ENCODE results near the gene DHX35. TPM values are rescaled to one million over a fixed set of nuclear protein-coding genes. Genes with fewer than 3 reads are reported as not detected.

Gene DHX35
- total RNA-seq, 1 experiment from 2014 or later: 13.4 TPM

- DNase-seq (ENCODE audit: low spot score): no peak
Observed at GRCh38 chr20:39025883-39026282, 63.7 kb downstream of the DHX35 start.

GRCh38 chr20:39029364-39029763, 67.2 kb downstream of the DHX35 start:
- no peak for DNase-seq (ENCODE audit: low spot score)

- no peak for DNase-seq (ENCODE audit: low spot score)
Observed at GRCh38 chr20:39032997-39033396, 70.9 kb downstream of the DHX35 start.

GRCh38 chr20:39036011-39036410, 73.9 kb downstream of the DHX35 start:
- no peak for DNase-seq (ENCODE audit: low spot score)

GRCh38 chr20:39036851-39037250, 74.7 kb downstream of the DHX35 start:
- DNase-seq (ENCODE audit: low spot score): no peak

GRCh38 chr20:39038047-39038446, 75.9 kb downstream of the DHX35 start:
- DNase-seq (ENCODE audit: low spot score): no peak

- DNase-seq (ENCODE audit: low spot score): no peak
Observed at GRCh38 chr20:39038495-39038894, 76.4 kb downstream of the DHX35 start.

GRCh38 chr20:39039261-39039660, 77.1 kb downstream of the DHX35 start:
- no peak for DNase-seq (ENCODE audit: low spot score)

- no peak for DNase-seq (ENCODE audit: low spot score)
Observed at GRCh38 chr20:39040116-39040515, 78.0 kb downstream of the DHX35 start.

- DNase-seq (ENCODE audit: low spot score): no peak
Observed at GRCh38 chr20:39041067-39041466, 78.9 kb downstream of the DHX35 start.

- DNase-seq (ENCODE audit: low spot score): no peak
Observed at GRCh38 chr20:39042279-39043150, 80.4 kb downstream of the DHX35 start.

- DNase-seq (ENCODE audit: low spot score): no peak
Observed at GRCh38 chr20:39044501-39044900, 82.4 kb downstream of the DHX35 start.

GRCh38 chr20:39045676-39046075, 83.5 kb downstream of the DHX35 start:
- DNase-seq (ENCODE audit: low spot score): no peak

- DNase-seq (ENCODE audit: low spot score): no peak
Observed at GRCh38 chr20:39047417-39047985, 85.4 kb downstream of the DHX35 start.

- peak; percentile 63 for DNase-seq (ENCODE audit: low spot score)
Observed at GRCh38 chr20:39048000-39048696, 86.0 kb downstream of the DHX35 start.

- no peak for DNase-seq (ENCODE audit: low spot score)
Observed at GRCh38 chr20:39049148-39049547, 87.0 kb downstream of the DHX35 start.

- DNase-seq (ENCODE audit: low spot score): peak; percentile 49
Observed at GRCh38 chr20:39049684-39050554, 87.8 kb downstream of the DHX35 start.

GRCh38 chr20:39050555-39050902, 88.4 kb downstream of the DHX35 start:
- no peak for DNase-seq (ENCODE audit: low spot score)

- no peak for DNase-seq (ENCODE audit: low spot score)
Observed at GRCh38 chr20:39052676-39053075, 90.5 kb downstream of the DHX35 start.

- DNase-seq (ENCODE audit: low spot score): no peak
Observed at GRCh38 chr20:39057143-39057542, 95.0 kb downstream of the DHX35 start.

- DNase-seq (ENCODE audit: low spot score): no peak
Observed at GRCh38 chr20:39057911-39058310, 95.8 kb downstream of the DHX35 start.

GRCh38 chr20:39059036-39059435, 96.9 kb downstream of the DHX35 start:
- no peak for DNase-seq (ENCODE audit: low spot score)

All from H4 (cell line).